ENCODE results near the gene GNB1L.

Gene GNB1L

GRCh38 chr22:19876314-19876940 lies 21.8 kb upstream of the GNB1L start:
- no peak for DNase-seq (ENCODE audit: low read depth, low spot score)

- no peak for DNase-seq (ENCODE audit: low read depth, low spot score)
Observed at GRCh38 chr22:19875531-19876313, 21.0 kb upstream of the GNB1L start.

- no peak for DNase-seq (ENCODE audit: low read depth, low spot score)
Observed at GRCh38 chr22:19875061-19875530, 20.4 kb upstream of the GNB1L start.

GRCh38 chr22:19874307-19875060 lies 19.8 kb upstream of the GNB1L start:
- DNase-seq (ENCODE audit: low read depth, low spot score), result no peak

- DNase-seq (ENCODE audit: low read depth, low spot score), result no peak
Observed at GRCh38 chr22:19873960-19874306, 19.3 kb upstream of the GNB1L start.

GRCh38 chr22:19873138-19873959 lies 18.7 kb upstream of the GNB1L start:
- no peak for DNase-seq (ENCODE audit: low read depth, low spot score)

GRCh38 chr22:19872779-19873137 lies 18.1 kb upstream of the GNB1L start:
- DNase-seq (ENCODE audit: low read depth, low spot score), result no peak

GRCh38 chr22:19871845-19872778 lies 17.4 kb upstream of the GNB1L start:
- no peak for DNase-seq (ENCODE audit: low read depth, low spot score)

- no peak for DNase-seq (ENCODE audit: low read depth, low spot score)
Observed at GRCh38 chr22:19871023-19871844, 16.6 kb upstream of the GNB1L start.

GRCh38 chr22:19870153-19871022 lies 15.7 kb upstream of the GNB1L start:
- no peak for DNase-seq (ENCODE audit: low read depth, low spot score)

GRCh38 chr22:19869497-19870152 lies 15.0 kb upstream of the GNB1L start:
- DNase-seq (ENCODE audit: low read depth, low spot score), result no peak

GRCh38 chr22:19868773-19869471 lies 14.2 kb upstream of the GNB1L start:
- no peak for DNase-seq (ENCODE audit: low read depth, low spot score)

GRCh38 chr22:19868333-19868732 lies 13.7 kb upstream of the GNB1L start:
- DNase-seq (ENCODE audit: low read depth, low spot score), result no peak

GRCh38 chr22:19867617-19868016 lies 12.9 kb upstream of the GNB1L start:
- DNase-seq (ENCODE audit: low read depth, low spot score), result no peak

GRCh38 chr22:19866665-19867009 lies 12.0 kb upstream of the GNB1L start:
- DNase-seq (ENCODE audit: low read depth, low spot score), result no peak

GRCh38 chr22:19865141-19865829 lies 10.6 kb upstream of the GNB1L start:
- DNase-seq (ENCODE audit: low read depth, low spot score), result no peak

- DNase-seq (ENCODE audit: low read depth, low spot score), result no peak
Observed at GRCh38 chr22:19864538-19865106, 9.9 kb upstream of the GNB1L start.
